Fibroblast of lung (primary cell): ENCODE data around the gene MFAP2. TPM values are rescaled to one million over a fixed set of nuclear protein-coding genes. Genes with fewer than 3 reads are reported as not detected.

Source experiments
- DNase-seq, 2 donors: peaks; one replicate each; pipeline versions ENCODE4 v3.0.0 to v3.0.0-alpha.2; 2010; ENCODE audit warnings: low read depth in 2 of 2
- H2AFZ ChIP-seq: 2 replicates; pipeline ENCODE4 v1.5.1; 2012; ENCODE audit warnings: low read length, control low read depth, inconsistent platforms
- H3K27ac ChIP-seq: 2 replicates; pipeline ENCODE4 v1.5.1; 2011; ENCODE audit warnings: low read length, control low read depth; ENCODE audit not compliant: insufficient read depth
- H3K27me3 ChIP-seq: 2 replicates; pipeline ENCODE4 v1.5.1; 2011; ENCODE audit warnings: mild to moderate bottlenecking, low read length; ENCODE audit not compliant: control insufficient read depth, insufficient read depth
- H3K36me3 ChIP-seq: 2 replicates; pipeline ENCODE4 v1.5.1; 2011; ENCODE audit warnings: low read length; ENCODE audit not compliant: control insufficient read depth, insufficient read depth
- H3K4me1 ChIP-seq: 2 replicates; pipeline ENCODE4 v1.5.1; 2011; ENCODE audit warnings: low read length; ENCODE audit not compliant: control insufficient read depth, insufficient read depth; ENCODE audit errors: extremely low read depth
- H3K4me2 ChIP-seq: 2 replicates; pipeline ENCODE4 v1.5.1; 2011; ENCODE audit warnings: low read length, control low read depth; ENCODE audit not compliant: insufficient read depth; ENCODE audit errors: extremely low read depth
- H3K4me3 ChIP-seq, 4 experiments: fragments of 200-600 bp in 1 of 4; sonication (generic) in 1 of 4; replicated peaks in 1 of 4; 2 replicates each; pipeline ENCODE4 v1.5.1; 2011 to 2016; ENCODE audit warnings: low read length in 4 of 4, low read depth in 3 of 4, mild to moderate bottlenecking in 3 of 4, control low read depth in 2 of 4, inconsistent platforms in 1 of 4, mixed read lengths in 1 of 4; ENCODE audit not compliant: insufficient read depth in 1 of 4; ENCODE audit errors: control extremely low read depth in 1 of 4
- H3K79me2 ChIP-seq: 2 replicates; pipeline ENCODE4 v1.5.1; 2012; ENCODE audit warnings: mild to moderate bottlenecking, low read length, inconsistent platforms; ENCODE audit not compliant: control insufficient read depth, insufficient read depth
- H3K9ac ChIP-seq: 2 replicates; pipeline ENCODE4 v1.5.1; 2011; ENCODE audit warnings: mild to moderate bottlenecking, low read length, control low read depth; ENCODE audit not compliant: insufficient read depth
- H3K9me3 ChIP-seq: 2 replicates; pipeline ENCODE4 v1.5.1; 2012; ENCODE audit warnings: low read depth, low read length; ENCODE audit not compliant: control insufficient read depth, insufficient read depth
- H4K20me1 ChIP-seq: 2 replicates; pipeline ENCODE4 v1.5.1; 2011; ENCODE audit warnings: low read length; ENCODE audit not compliant: control insufficient read depth, insufficient read depth; ENCODE audit errors: extremely low read depth
- CTCF ChIP-seq, 2 donors: IDR thresholded peaks in 1 of 2; conservative IDR thresholded peaks in 1 of 2; 1 replicate in 1 of 2; 2 replicates in 1 of 2; pipeline ENCODE4 v1.5.1; 2011 to 2012; ENCODE audit warnings: low read length in 2 of 2, control low read depth in 1 of 2, inconsistent platforms in 1 of 2, low read depth in 1 of 2, mild to moderate bottlenecking in 1 of 2
- EZH2 ChIP-seq: IDR thresholded peaks from 2 replicates; pipeline ENCODE4 v1.5.1; 2012; ENCODE audit warnings: low read length, control low read depth, mild to moderate bottlenecking; ENCODE audit errors: missing control alignments
- polyA plus RNA-seq, 2 donors: library from polyadenylated mRNA; depleted of rRNA in 1 of 2; stranded (reverse) in 1 of 2; unstranded in 1 of 2; fragments of >200 nt; gene quantifications; 2 replicates each; pipeline ENCODE4 v1.2.1, GENCODE V29; 2011 to 2012; ENCODE audit warnings: missing spikeins in 1 of 2
- total RNA-seq: library from RNA; depleted of rRNA; stranded (reverse); fragments of >200 nt; gene quantifications from 2 replicates; pipeline ENCODE4 v1.2.1, GENCODE V29; 2014

MFAP2 gene
- total and polyA plus RNA-seq, 2 donors (not counting 1 experiment from before 2014, with no cell fraction given), result 14.1 to 16.2 TPM

GRCh38 chr1:16971341-16972188, 8.9 kb downstream of the MFAP2 start:
- DNase-seq, result peak in 1 of 2 donors; percentile 65
- no peaks in the 10 kb centered on the region for H4K20me1 ChIP-seq
- H3K4me2 ChIP-seq, result no peak overlapping the region
- peaks cover 4% of the 10 kb centered on the region for H3K36me3 ChIP-seq
- no peak overlapping the region for H2AFZ ChIP-seq
- H3K27ac ChIP-seq, result peak overlapping the region; percentile 8
- no peaks in the 10 kb centered on the region for H3K9me3 ChIP-seq
- no peaks in the 10 kb centered on the region for H3K79me2 ChIP-seq
- H3K4me1 ChIP-seq, result peaks cover 3% of the 10 kb centered on the region
- TF ChIP-seq EZH2 (no peak), CTCF (conservative IDR thresholded peaks at IDR 0.05 in 1 of 2, IDR thresholded peaks at IDR 0.05 in 1 of 2; ENCODE audit: low read depth in 1 of 2, low read length in 2 of 2) (no peak)
- no peaks in the 10 kb centered on the region for H3K27me3 ChIP-seq
- no peak overlapping the region for H3K4me3 ChIP-seq
- H3K9ac ChIP-seq, result no peak overlapping the region

GRCh38 chr1:16970132-16970910, 10.1 kb downstream of the MFAP2 start:
- Histone ChIP-seq H3K4me1 (peaks cover 3% of the 10 kb centered on the region), H3K4me2 (no peak overlapping the region), H3K27ac (no peak overlapping the region), H3K36me3 (peaks cover 4% of the 10 kb centered on the region), H4K20me1 (no peaks in the 10 kb centered on the region), H3K4me3 (no peak overlapping the region), H3K9me3 (no peaks in the 10 kb centered on the region), H2AFZ (no peak overlapping the region), H3K9ac (no peak overlapping the region), H3K27me3 (no peaks in the 10 kb centered on the region), H3K79me2 (no peaks in the 10 kb centered on the region)
- DNase-seq, result no peak
- TF ChIP-seq EZH2, result no peak
- no peak for TF ChIP-seq CTCF (conservative IDR thresholded peaks at IDR 0.05 in 1 of 2, IDR thresholded peaks at IDR 0.05 in 1 of 2; ENCODE audit: low read depth in 1 of 2, low read length in 2 of 2)

GRCh38 chr1:16969651-16970050, 10.8 kb downstream of the MFAP2 start:
- H2AFZ ChIP-seq, result no peak overlapping the region
- no peaks in the 10 kb centered on the region for H3K9me3 ChIP-seq
- H3K9ac ChIP-seq, result no peak overlapping the region
- TF ChIP-seq CTCF (conservative IDR thresholded peaks at IDR 0.05 in 1 of 2, IDR thresholded peaks at IDR 0.05 in 1 of 2; ENCODE audit: low read depth in 1 of 2, low read length in 2 of 2) (no peak), EZH2 (no peak)
- no peak overlapping the region for H3K4me3 ChIP-seq
- no peaks in the 10 kb centered on the region for H3K79me2 ChIP-seq
- peaks cover 3% of the 10 kb centered on the region for H3K4me1 ChIP-seq
- H3K27me3 ChIP-seq, result no peaks in the 10 kb centered on the region
- no peak for DNase-seq
- no peak overlapping the region for H3K4me2 ChIP-seq
- H3K36me3 ChIP-seq, result peaks cover 4% of the 10 kb centered on the region
- H3K27ac ChIP-seq, result no peak overlapping the region
- H4K20me1 ChIP-seq, result no peaks in the 10 kb centered on the region
